ENCODE measurements around the gene FAM53A.
A peak's percentile ranks its signal among the peaks of the same experiment; 100 is the strongest.
"Not testable (repeated sequence)": the region's sequence is repeated elsewhere in the genome, so short reads cannot be mapped to it uniquely, and the experiment has no call there.

Gene FAM53A

DNA sequence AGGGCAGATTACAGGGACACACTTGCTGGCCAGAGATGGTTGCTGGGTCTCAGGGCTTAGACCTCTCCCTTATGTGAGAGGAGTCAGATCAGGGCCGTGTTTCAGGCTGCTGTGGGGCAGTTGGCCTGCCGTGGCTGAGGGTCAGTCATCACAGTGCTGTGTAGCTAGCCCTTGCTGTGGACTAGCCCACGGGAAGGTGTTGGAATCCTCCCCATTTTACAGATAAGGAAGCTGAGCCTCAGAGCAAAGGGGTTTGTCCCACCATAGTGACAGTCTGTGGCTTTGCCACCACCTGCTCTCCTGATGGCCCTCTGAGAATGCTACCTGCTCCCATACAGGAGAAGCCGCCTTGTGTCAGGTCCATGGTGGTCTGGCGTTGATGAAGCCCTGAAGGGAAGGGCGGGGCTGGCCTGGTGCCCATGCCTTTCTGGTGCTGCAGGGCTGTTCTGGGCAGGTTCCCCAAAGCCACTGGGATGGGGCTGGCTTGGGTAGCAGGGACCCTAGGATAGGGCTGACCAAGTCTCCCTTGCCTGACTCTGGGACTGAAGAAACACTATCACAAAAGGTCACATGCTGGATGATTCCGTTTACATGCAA, 2.4 kb upstream of the FAM53A start:
- no peak for DNase-seq (ENCODE audit: low read depth)

DNA sequence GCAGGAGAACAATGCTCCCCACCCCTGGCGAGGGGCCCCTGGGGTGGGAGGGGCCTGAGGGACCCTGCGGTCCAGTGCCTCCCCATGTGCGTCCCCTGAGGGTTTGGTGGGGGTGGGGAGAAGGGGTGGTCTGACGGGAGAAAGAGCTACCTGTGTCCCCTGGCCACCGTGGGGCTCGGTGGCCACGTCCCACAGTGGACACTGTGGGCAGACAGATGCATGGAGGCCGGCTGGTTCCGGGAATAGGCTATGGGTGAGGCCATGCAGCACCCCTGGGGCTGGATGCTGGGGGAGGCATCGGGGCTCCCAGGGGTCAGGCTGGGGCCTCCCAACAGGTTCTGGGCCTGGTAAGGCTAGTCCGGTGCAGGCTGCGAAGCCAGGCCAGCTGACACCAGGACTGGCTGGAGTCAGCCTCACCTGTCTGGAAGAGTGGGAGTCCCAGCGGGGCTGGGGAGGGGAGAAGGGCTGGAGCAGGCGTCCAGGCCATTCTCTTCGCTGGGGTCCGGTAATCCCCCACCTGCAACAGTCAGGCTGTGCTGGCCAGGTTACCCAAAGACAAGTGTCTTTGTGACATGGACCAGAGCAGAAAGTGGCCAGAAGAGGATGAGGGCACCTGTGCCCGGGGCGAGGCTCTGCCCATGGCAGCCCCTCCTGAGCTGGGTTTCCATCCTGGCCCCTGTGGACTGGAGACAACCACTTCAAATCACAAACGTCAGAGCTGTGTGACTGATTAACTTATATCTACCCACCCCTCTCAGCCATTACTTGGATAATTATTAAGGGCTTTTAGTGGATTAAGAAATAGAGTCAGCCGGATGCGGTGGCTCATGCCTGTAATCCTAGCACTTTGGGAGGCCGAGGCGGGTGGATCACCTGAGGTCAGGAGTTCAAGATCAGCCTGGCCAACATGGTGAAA, 1.4 kb upstream of the FAM53A start:
- no peak for DNase-seq (ENCODE audit: low read depth)

DNA sequence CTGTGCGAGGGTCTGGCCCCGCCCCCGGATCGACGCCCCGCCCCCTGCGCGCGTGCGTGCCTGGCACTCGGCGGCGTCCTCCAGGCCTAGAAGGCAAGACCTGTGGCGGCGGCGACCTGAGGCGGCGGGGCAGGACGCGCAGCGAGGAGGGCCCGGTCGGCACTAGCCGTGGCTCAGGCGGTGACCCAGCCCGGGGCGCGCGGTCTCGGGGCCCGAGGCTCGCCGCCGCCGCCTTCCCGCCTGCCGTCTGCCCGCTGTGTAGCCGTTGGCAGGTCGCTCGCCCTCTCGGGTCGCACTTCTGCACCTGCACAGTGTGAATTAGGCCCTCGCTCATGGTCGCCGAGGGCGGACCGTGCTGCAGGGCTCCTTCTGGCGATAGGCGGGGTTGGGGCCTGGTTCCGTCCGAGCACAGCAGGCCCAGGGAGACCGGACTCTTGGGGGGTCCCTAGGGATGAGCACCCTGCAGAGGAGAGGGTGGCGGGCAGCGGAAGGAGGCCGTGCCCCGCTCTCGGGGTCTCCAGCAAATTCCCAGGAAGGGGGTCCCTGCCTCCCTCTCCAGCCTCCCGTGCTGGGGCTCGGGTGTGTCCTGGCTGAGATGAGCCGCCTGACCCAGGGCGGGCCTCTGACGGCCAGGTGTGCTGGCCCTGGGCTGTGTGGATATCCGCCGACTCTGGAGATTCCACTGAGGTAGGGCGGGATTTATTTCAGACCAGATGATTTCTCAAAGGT, 557 bp upstream of the FAM53A start:
- no peak for DNase-seq (ENCODE audit: low read depth)

DNA sequence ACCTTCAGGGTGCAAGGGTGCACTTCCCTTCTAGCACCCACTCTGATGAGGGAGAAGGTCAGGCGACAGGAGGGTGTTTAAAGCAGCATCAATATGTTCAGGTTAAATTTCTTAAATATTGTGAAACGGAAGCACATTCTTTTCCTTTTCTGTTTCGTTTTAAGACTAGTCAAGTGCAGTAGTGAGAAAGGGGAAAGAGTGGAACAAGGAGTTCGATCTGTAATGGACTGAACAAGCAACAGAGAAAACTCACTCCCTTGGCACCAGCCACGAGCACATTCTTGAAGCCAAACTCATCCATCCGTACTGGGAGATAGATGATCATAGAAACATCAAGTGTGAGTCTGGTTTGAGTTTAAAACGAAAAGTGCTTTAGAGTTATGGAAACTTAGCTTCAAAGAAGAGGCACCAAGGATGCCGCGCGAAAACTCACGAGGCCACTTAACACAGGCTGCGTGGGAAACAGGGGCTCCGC, 815 bp downstream of the FAM53A start:
- peak; percentile 71 for DNase-seq (ENCODE audit: low read depth)

DNA sequence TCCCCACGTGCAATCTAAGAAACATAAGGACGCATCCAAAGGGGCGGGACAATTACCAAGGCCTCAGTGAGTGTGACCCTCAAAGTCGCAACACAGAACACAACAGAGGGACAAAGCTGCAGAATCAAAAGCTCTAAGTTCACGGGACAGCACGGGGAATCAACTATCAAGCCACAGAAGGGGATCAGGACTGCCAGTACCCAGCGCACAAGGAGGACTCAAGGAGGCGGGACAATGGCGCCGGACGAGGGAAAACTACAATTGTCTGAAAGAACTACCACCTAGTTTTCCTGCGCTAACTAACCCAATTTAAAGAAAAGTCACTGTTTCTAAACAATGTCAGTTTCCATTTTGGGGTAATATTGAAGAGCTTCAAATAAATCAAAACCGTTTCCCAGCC, 1.3 kb downstream of the FAM53A start:
- DNase-seq (ENCODE audit: low read depth), result no peak

DNA sequence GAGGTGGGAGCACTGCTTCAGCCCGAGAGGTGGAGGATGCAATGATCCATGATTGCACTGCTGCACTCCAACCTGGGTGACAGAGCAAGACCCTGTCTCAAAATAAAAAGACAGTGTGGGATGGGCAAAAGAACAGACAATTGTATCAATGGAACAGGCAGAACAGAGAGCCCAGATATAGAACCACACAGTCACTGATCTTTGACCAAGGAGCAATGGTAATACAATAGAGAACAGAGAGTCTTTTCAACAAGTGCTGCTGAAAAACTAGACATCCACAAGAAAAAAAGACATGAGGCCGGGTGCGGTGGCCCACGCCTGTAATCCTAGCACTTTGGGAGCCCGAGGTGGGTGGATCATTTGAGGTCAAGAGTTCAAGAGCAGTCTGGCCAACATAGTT, 5.9 kb downstream of the FAM53A start:
- DNase-seq (ENCODE audit: low read depth), result no peak

DNA sequence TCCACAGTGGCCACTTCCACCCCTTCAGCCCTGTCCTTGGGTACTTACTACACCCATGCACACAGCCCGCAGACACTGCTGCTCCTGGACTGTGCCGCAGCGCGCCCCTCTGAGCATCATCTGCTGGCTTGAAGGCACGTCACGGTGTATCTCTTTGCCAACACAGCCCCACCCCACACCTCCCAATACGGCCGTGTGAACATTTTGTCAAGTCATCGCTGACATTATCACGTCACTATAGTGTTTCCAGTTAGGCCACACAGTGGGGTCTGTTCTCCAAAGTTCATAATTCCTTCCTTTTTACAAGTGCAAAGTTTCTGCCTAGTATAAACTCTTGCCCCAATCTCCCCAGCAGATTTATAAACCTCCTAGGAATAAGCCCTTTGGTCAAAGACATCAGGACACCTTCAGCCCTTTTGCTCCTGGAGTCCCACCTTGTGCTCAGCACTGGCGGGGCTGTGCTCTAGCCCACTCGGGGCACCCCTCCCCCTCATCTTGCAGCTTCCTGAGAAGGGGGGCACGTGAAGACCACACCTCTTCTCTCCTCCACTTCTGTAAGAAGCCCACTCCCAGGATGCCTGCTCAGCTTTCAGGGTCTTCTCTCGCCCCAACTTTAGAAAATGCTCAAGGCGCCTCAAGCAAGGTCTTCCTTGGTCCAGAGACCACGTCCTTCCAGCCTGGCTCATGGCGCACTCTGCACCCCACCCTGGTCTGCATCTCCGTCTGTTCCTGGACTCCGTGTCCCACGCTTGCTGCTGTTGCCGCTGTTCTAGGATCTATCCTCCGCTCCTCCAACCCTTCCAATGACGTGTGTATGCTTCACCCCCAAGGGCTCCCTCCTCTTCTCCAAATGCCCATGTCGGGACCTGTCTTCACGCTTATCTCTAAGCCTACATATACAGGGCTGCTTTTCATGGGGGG, 7.2 kb downstream of the FAM53A start:
- DNase-seq (ENCODE audit: low read depth), result no peak

DNA sequence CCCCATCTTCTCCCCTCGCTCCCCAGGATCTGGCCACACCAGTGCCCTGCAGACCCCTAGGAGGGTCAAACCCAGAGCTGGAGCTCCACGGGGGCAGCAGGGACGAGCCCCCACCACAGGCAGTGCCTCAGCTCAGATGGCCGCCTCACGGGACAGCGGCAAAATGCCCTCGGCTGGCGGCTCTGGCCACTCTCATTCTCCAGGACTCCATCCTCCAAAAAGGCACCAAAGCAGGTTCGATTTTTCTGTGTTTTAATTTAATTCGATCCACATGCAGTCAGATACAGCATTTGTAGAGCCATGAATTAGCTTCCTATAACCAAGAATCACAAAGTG, 8.3 kb downstream of the FAM53A start:
- no peak for DNase-seq (ENCODE audit: low read depth)

DNA sequence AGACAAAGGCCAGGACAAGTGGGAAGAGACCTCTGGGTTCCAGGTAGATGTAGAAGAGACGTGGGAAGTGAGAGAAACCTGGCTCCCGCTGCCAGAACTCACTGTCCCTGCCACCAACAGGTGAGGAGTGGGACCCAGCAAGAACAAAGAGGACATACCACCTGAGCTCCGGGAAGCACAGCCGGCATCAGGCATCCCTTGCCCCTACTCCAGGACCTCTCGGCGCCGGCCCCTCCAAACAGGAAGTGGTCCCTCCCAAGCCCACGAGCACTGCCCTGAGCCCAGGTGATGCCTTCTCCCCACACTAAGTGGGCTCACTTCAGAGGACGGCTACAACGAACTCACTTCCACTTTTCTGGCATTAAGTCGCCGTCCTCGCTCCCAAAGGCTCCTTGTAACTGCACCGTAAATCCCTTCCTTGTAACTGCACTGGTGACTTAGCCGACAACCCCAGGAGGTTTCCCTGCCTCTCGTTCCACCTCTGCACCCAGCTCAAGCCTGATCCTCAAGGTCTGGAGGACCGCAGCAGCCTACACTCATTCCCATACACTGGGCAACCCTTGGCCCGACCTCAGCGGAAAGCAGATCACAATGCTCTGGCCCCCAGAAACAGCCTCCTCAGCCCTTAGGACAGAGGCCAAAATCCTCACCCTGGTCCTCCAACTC, 8.8 kb downstream of the FAM53A start:
- DNase-seq (ENCODE audit: low read depth), result no peak

DNA sequence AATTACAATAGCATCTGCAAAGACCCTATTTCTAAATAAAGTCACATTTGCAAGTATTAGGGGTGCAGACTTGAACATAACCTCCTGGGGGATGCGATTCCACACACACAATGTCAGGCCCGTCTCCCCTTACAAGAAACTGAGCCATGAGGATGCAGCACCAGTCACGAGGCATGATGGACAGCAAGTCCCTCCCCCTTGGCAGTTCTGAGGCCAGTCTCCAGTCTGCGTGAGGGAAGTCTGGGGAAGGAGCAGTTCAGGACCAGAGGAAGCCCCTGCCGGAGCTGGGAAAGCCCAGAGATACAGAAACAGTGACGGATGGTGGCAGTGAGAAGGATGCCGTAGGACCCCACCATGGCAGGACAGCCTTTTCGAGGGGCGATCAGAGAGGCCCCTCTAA, 9.4 kb downstream of the FAM53A start:
- DNase-seq (ENCODE audit: low read depth), result no peak

DNA sequence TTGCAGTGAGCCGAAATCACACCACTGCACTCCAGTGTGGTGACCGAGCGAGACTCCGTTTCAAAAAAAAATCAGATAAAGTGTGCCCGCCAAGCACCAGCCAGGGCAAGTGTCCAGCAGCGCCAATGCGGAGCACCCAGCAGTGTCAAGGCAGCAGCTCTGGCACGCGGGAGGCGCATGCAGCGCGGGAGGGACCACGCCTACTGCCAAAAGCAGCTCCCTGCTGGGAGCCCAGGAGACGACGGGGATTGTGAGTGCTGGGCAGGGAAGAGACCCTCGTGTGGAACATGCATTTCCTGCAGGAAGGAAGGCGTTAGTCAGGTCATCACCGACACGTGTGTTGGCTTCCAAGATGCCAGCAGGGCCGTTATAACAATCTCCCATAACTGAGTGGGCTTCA, 10.4 kb downstream of the FAM53A start:
- no peak for DNase-seq (ENCODE audit: low read depth)

DNA sequence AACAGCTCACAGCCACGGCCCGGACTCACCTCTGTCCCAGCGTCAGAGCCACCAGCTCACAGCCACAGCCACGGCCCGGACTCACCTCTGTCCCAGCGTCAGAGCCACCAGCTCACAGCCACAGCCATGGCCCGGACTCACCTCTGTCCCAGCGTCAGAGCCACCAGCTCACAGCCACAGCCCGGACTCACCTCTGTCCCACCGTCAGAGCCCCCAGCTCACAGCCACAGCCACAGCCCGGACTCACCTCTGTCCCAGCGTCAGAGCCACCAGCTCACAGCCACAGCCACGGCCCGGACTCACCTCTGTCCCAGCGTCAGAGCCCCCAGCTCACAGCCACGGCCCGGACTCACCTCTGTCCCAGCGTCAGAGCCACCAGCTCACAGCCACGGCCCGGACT, 13.1 kb downstream of the FAM53A start:
- DNase-seq (ENCODE audit: low read depth), result not testable (repeated sequence)

DNA sequence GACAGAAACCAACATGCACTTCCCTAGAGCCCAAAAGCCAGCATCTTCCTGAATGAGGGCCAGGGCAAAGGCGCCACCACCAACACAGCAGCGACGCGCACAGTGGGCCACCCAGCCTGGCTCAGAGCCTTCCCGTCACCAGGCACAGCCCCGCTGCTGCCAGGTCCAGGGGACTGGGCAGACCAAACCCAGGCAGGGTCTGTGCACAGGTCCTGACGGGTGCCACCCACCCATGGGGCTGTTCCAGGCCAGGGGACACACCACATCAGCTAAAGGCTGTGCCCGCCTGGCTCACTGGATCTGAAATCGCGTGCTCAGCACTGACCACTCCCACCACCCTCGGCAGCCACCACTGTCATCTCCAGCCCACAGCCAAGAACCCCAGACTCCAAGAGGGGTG, 13.8 kb downstream of the FAM53A start:
- no peak for DNase-seq (ENCODE audit: low read depth)

DNA sequence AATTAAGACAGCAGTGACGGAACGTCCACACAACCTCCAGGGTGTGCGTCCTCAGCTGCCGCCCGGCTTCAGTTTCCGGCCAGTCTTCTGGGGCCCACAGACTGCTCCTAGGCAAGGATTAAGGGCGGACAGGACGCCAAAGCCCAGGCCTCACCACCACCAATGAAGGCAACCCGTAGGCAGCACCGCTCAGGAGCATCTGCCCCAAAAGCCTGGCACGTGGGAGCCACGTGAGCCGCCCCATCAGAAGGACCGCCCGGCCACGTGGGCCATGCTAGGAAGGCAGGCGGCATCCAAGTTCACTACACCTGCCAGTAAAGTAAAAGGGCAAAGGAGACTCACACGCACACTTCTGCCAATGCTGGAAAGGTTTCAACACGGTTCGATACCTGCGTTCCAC, 14.3 kb downstream of the FAM53A start:
- no peak for DNase-seq (ENCODE audit: low read depth)

DNA sequence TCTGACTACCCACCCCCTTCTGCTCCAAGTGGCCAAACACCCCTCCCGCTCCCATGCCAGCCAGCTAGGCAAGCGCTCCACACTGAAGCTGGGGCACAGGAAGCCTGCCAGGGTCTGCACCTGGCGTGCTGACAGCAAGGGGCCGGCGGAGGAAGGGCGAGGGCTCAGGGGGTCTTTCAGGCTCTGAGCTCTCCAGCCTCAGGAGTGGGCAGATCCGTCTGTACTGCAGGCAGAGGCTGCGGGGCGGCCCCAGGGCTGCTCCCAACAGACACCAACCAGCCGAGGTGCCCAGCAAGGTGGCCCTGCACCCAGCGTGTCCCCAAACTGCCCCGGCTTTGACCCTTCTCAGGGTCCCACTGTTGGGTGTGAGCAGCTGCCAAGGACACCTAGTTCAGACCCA, 14.8 kb downstream of the FAM53A start:
- no peak for DNase-seq (ENCODE audit: low read depth)

DNA sequence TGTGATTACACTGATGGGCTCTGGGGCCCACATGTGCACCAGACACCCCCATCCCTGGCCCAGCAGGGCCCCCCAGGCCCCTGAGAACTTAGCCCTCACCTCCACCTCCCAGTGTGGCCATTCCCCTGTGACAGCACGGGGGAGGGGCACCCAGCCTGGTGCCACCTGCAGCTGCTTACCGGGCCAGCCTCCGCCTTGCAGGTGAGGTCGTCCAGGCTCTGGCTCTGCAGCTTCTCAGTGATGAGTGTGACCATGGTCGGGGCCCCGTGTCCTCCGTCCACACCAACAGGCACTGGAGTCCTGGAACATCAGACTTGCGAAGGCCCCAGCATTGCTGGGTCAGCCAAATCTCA, 15.6 kb downstream of the FAM53A start:
- no peak for DNase-seq (ENCODE audit: low read depth)

DNA sequence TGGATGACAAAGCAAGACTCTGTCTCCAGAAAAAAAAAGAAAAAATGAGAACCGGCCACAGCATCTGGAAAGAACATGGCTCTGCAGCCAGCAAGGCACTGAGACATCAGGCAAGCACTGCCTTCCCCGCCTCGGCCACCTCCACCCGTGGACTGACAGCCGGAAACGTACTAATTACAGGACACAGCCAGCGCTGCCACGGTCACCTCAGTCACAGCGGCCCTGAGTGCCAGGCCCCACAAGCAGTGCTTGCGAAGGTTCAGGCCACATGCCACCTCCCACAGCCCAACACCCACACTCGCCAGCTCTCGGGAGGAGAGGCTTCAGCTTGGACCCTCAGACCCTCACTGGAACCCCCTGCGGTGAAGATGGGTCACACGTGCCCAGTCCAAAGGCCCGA, 16.8 kb downstream of the FAM53A start:
- DNase-seq (ENCODE audit: low read depth), result no peak

DNA sequence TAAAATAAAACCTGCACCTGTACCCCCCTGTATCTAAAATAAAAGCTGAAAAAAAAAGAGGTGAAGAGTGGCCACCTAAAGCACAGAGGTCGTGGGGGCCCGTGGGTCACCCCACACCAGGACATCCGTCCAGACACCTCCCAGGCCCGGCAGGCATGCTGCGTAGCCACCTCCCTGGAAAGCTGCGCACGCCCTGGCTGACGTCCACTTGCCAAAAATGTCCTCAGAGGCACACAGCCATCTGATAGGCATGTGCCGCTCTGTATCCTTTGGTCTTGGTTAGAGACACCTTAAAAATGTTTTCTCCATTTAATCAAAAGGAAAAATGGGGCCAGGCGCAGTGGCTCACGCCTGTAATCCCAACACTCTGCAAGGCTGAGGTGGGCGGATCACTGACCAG, 17.7 kb downstream of the FAM53A start:
- DNase-seq (ENCODE audit: low read depth), result no peak

DNA sequence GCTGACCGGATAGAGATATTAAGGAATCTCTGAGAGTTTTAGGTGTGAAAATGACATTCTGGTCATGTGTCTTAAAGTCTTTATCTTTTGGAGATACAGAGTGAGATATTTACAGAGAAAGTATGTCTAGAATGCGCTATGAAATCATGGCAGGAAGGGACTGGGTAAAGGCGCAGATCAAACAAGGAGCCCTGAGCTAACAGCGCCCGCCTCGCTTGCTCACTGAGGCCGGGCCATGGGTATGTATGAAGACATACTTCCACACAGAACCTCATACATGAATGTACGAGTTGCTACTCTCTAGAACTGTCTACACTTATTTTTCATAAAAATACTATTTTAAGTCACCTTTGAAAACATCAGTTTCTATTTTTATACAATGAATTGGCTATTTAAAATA, 20.0 kb downstream of the FAM53A start:
- no peak for DNase-seq (ENCODE audit: low read depth)

DNA sequence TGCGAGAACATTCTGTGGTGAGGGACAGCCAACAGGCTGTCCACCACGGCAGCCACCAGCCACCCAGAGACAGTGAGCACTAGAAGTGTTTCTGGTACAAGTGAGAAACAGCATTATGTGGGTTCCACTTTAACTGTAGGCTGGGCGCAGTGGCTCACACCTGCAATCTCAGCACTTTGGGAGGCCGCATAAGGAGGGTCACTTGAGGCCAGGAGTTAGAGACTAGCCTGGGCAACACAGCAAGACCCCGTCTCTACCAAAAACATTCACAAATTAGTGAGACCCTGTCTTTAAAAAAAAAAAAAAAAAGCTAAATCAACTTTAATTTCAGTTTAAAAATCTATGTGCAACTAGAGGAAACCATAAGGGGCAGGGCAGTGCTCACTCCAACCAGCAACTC, 20.6 kb downstream of the FAM53A start:
- DNase-seq (ENCODE audit: low read depth), result no peak

DNA sequence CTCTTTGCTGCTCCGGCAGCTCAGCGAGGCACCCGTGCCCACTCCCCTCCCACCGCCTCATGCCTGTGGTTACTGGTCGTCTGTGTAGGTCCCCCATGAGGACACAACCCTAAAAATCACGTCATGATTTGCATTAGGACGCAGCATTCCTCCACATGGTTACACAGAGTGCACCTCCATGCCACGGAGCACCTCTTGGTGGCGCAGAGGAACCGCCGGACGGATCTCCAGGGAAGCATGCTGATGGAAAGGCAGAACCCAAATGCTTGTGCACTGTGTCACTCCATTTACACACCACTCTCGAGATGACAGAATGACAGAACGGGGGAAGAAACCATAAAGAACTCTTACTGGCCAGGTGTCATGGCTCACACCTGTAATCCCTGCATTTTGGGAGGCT, 22.4 kb downstream of the FAM53A start:
- DNase-seq (ENCODE audit: low read depth), result no peak
